Neural crest cell (in vitro differentiated cells): Measurements from ENCODE around the gene ITPR3. TPM values are rescaled to one million over a fixed set of nuclear protein-coding genes. Genes with fewer than 3 reads are reported as not detected.

ENCODE experiments used
- DNase-seq: peaks from one replicate; pipeline ENCODE4 v3.0.0; 2021; ENCODE audit warnings: low read depth, mixed read lengths, low spot score
- H3K27ac Mint-ChIP-seq: one replicate; pipeline ENCODE4 v1.8.0; 2021; ENCODE audit warnings: mild to moderate bottlenecking, mixed read lengths; ENCODE audit not compliant: unreplicated experiment
- H3K27me3 Mint-ChIP-seq: 2 replicates; pipeline ENCODE4 v1.8.0; 2021; ENCODE audit warnings: low read depth, mild to moderate bottlenecking, mixed read lengths
- H3K36me3 Mint-ChIP-seq: 2 replicates; pipeline ENCODE4 v1.8.0; 2021; ENCODE audit warnings: low read depth, mild to moderate bottlenecking, mixed read lengths
- H3K4me1 Mint-ChIP-seq: 2 replicates; pipeline ENCODE4 v1.8.0; 2021; ENCODE audit warnings: mixed read lengths
- H3K4me3 Mint-ChIP-seq: one replicate; pipeline ENCODE4 v1.8.0; 2021; ENCODE audit warnings: mild to moderate bottlenecking, mixed read lengths
- H3K9me3 Mint-ChIP-seq: 2 replicates; pipeline ENCODE4 v1.8.0; 2021; ENCODE audit warnings: mixed read lengths
- long read RNA-seq: library from polyadenylated mRNA; unstranded; transcript quantifications from one replicate; pipeline ENCODE4 v2.0.0, GENCODE V29; 2020
- total RNA-seq: library from RNA; stranded (reverse); gene quantifications from 2 replicates; pipeline ENCODE4 v1.2.1, GENCODE V29; 2021
- TF ChIP-seq, protein P1 (sequence below): fragments of 200-600 bp; sonication (generic); conservative IDR thresholded peaks from 2 replicates; pipeline ENCODE4 v1.5.0; 2021; ENCODE audit warnings: antibody characterized with exemption, mild to moderate bottlenecking

ITPR3 gene
- total RNA-seq, result 16.0 TPM in 2 replicates
- long read RNA-seq, partial matches to known transcripts, result 7 of 7 reads
- long read RNA-seq, other reads (novel, unspliced or antisense), result 0 of 7 reads

- peak within 1 kb of the TSS; percentile 96 for H3K4me3 Mint-ChIP-seq
- H3K4me1 Mint-ChIP-seq, result peaks cover 33% of the 10 kb centered on the region
- TF ChIP-seq, protein P1, sequence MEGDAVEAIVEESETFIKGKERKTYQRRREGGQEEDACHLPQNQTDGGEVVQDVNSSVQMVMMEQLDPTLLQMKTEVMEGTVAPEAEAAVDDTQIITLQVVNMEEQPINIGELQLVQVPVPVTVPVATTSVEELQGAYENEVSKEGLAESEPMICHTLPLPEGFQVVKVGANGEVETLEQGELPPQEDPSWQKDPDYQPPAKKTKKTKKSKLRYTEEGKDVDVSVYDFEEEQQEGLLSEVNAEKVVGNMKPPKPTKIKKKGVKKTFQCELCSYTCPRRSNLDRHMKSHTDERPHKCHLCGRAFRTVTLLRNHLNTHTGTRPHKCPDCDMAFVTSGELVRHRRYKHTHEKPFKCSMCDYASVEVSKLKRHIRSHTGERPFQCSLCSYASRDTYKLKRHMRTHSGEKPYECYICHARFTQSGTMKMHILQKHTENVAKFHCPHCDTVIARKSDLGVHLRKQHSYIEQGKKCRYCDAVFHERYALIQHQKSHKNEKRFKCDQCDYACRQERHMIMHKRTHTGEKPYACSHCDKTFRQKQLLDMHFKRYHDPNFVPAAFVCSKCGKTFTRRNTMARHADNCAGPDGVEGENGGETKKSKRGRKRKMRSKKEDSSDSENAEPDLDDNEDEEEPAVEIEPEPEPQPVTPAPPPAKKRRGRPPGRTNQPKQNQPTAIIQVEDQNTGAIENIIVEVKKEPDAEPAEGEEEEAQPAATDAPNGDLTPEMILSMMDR, result no peak
- H3K36me3 Mint-ChIP-seq, result no peaks in the 10 kb centered on the region
- H3K27me3 Mint-ChIP-seq, result peaks cover 58% of the 10 kb centered on the region
- H3K27ac Mint-ChIP-seq, result peak within 1 kb of the TSS; percentile 92
- DNase-seq, result no peak
- no peaks in the 10 kb centered on the region for H3K9me3 Mint-ChIP-seq
Observed at GRCh38 chr6:33620856-33621710, at the start of gene ITPR3. TSS of gene ITPR3 (plus strand) at chr6:33621322. CDS start at chr6:33621603, 281 bp downstream.

DNA sequence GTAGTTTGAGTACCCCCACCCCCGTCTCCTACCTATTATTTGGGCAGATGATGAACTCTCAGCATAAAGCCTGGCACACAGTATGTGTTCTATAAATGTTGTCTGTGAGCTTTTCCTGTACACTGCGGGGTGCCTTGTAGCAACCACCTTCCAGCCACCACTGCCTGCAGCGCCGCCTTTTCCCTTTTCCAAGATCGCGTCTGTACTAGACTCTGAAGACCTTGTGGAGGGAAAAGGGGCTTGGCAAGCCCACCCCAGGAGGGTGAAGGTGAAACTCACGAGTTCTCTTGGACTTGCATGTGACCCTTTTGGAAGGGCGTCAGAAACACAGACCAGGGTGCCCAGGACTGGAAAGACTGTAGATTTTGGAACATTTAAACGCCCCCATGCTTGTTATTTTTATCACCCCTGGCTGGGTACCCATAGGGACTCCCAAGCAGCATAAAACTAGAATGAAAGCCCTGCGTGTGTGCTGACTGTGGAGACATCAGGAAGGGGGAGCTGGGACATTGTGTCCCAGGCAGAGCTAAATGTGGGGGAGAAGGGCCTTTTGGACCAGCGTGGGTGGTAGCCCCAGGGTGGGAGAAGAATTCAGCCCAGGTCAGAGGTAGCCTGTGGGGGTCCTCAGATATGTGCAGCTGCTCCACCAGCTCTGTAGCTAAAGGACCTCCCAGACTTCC lies 49.3 kb upstream of the ITPR3 start:
- H3K27ac Mint-ChIP-seq, result peak overlapping the region; percentile 95
- H3K27me3 Mint-ChIP-seq, result no peaks in the 10 kb centered on the region
- no peaks in the 10 kb centered on the region for H3K9me3 Mint-ChIP-seq
- peaks cover 16% of the 10 kb centered on the region for H3K4me1 Mint-ChIP-seq
- TF ChIP-seq, protein P1, result no peak
- DNase-seq, result no peak
- H3K4me3 Mint-ChIP-seq, result peak overlapping the region; percentile 94
- no peaks in the 10 kb centered on the region for H3K36me3 Mint-ChIP-seq

DNA sequence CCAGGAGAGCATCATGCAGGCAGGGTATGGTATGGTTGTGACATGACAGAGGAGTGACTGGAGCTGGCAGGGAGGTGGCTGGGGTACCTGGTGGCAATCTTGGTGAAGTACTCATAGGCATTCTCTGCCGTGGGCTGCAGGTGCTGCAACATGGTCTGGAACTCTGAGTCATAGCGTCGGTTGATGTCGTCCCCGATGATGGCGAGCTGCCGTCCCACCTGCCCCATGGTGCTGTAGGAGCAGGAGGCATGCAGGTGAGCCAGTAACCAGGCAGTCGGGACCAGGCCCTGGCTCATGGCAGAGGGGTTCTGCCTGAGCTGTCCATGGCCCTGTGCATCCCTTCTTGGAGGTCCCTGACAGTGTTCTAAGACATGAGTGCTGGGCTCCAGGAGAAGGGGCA lies 45.9 kb upstream of the ITPR3 start:
- Mint-ChIP-seq H3K4me3 (peak overlapping the region; percentile 51), H3K9me3 (no peaks in the 10 kb centered on the region), H3K27ac (no peak overlapping the region), H3K27me3 (no peaks in the 10 kb centered on the region), H3K4me1 (peaks cover 23% of the 10 kb centered on the region), H3K36me3 (no peaks in the 10 kb centered on the region)
- TF ChIP-seq, protein P1, result no peak
- no peak for DNase-seq

DNA sequence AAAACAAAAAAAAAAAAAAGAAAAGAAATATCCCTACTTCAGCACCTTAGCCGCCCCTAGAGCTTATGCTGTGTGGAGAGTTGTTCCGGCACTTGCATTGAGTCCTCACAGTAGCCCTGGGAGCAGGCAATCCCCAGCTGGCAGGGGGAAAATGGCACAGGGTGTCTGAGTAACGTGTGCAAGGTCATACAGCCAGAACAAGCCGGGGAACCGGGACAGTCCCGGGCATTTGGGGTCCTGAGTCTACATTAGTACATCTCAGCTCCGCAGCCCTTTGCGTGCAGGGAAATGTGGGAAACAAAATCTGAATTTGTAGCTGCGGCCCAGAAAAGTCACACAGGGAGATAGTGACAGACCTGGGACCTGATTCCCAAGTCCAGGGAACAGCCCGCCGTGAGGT lies 44.5 kb upstream of the ITPR3 start:
- no peak overlapping the region for H3K27ac Mint-ChIP-seq
- DNase-seq, result no peak
- no peaks in the 10 kb centered on the region for H3K27me3 Mint-ChIP-seq
- H3K4me3 Mint-ChIP-seq, result peak overlapping the region; percentile 66
- no peaks in the 10 kb centered on the region for H3K9me3 Mint-ChIP-seq
- TF ChIP-seq, protein P1, result no peak
- peaks cover 12% of the 10 kb centered on the region for H3K4me1 Mint-ChIP-seq
- H3K36me3 Mint-ChIP-seq, result no peaks in the 10 kb centered on the region

DNA sequence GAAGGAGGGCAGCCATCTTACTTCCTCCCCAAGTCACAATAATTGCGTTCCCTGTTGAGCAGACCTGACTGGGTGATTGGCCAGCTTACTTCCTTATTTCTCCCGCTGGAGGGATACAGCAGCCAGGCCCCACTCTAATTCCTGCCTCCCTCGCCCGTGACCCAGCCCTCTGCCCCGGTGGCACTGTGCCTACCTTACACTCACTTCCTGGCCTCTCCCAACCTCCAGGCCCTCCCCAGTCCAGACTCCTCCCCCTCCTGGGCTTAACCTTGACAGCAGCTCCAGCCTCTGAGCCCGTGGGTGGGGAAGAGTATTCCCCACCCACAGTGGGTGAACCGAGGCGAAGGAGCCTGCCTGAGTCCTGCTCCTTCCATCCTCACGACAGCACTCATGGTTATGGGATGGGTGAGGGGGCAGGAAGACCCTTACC lies 44.0 kb upstream of the ITPR3 start:
- TF ChIP-seq, protein P1, result no peak
- no peaks in the 10 kb centered on the region for H3K36me3 Mint-ChIP-seq
- H3K27ac Mint-ChIP-seq, result peak overlapping the region; percentile 50
- DNase-seq, result no peak
- H3K4me1 Mint-ChIP-seq, result peaks cover 10% of the 10 kb centered on the region
- H3K9me3 Mint-ChIP-seq, result no peaks in the 10 kb centered on the region
- H3K4me3 Mint-ChIP-seq, result peak overlapping the region; percentile 51
- H3K27me3 Mint-ChIP-seq, result no peaks in the 10 kb centered on the region
